Activated CD8-positive, alpha-beta memory T cell treated with anti-CD3 and anti-CD28 coated beads, Interleukin-2, amount 10 ng/mL, durations not matched to agents 7 days and 5 days (primary cell): Measurements from ENCODE around the gene RBMS1. TPM values are rescaled to one million over a fixed set of nuclear protein-coding genes. Genes with fewer than 3 reads are reported as not detected.
"Not testable (repeated sequence)": the region's sequence is repeated elsewhere in the genome, so short reads cannot be mapped to it uniquely, and the experiment has no call there.

Experiments used
- ATAC-seq: fragments of 150-1000 bp; cut with Tn5 transposase; one replicate; pipeline ENCODE4 v1.10.0; 2021; ENCODE audit warnings: moderate library complexity
- CTCF ChIA-PET: fragments of 350-600 bp; sonication (Branson Sonifier 250); formaldehyde crosslinking; loops from one replicate; lab custom pipeline; 2021; ENCODE audit warnings: antibody characterized with exemption; lab: Charles Lee
- DNase-seq: peaks from one replicate; pipeline ENCODE4 v3.0.0-alpha.2; 2020
- H3K27ac Mint-ChIP-seq: one replicate; pipeline ENCODE4 v1.8.0; 2021; ENCODE audit warnings: mild to moderate bottlenecking, mixed read lengths
- H3K27me3 Mint-ChIP-seq: one replicate; pipeline ENCODE4 v1.8.0; 2021; ENCODE audit warnings: mixed read lengths
- H3K36me3 Mint-ChIP-seq: one replicate; pipeline ENCODE4 v1.8.0; 2021; ENCODE audit warnings: mild to moderate bottlenecking, mixed read lengths
- H3K4me1 Mint-ChIP-seq: one replicate; pipeline ENCODE4 v1.8.0; 2021; ENCODE audit warnings: mixed read lengths
- H3K4me3 Mint-ChIP-seq: one replicate; pipeline ENCODE4 v1.8.0; 2021; ENCODE audit warnings: mild to moderate bottlenecking, moderate library complexity, mixed read lengths
- H3K9me3 Mint-ChIP-seq: one replicate; pipeline ENCODE4 v1.8.0; 2022; ENCODE audit warnings: low read depth, mixed read lengths
- total RNA-seq, 2 experiments: library from RNA; stranded (reverse); gene quantifications; one replicate each; pipeline ENCODE4 v1.2.3, GENCODE V29; 2021

RBMS1 gene
- total RNA-seq, 2 experiments from 2014 or later = 41.8 to 54.9 TPM

DNA sequence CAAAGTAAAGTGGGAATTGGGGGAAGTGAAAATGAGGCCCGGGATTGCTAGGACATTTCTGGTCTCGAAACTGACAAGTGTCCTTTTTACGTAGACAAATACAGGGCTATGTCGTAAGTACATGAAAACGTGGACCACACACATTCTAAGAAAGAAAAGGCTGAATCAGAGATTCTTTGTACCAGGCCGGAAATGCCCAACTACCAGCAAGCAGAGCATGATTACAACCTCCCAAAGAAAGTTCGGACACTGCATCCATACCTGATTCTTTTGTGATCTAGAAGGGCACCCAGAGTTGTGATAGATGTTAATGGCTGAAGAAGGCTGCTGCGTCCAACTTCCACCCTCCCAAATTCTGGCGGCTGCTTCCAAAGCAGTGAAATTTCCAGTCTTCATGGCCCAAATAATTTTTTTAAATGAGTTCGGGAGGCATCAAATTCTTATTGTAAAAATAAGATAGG, 1.7 kb downstream of the RBMS1 start:
- peaks cover 39% of the 10 kb centered on the region for H3K4me1 Mint-ChIP-seq
- peak overlapping the region; percentile 95 for H3K4me3 Mint-ChIP-seq
- CTCF ChIA-PET = interaction anchor here (0.7 to 2.1 kb wide), 4 partner anchors 63 to 88 kb away, joined by 3 to 8 read pairs (median 5); no protein-coding TSS in a partner anchor
- H3K36me3 Mint-ChIP-seq = peaks cover 2% of the 10 kb centered on the region
- H3K9me3 Mint-ChIP-seq = no peaks in the 10 kb centered on the region
- peak overlapping the region; percentile 92 for H3K27ac Mint-ChIP-seq
- ATAC-seq (no peak), DNase-seq (no peak)
- H3K27me3 Mint-ChIP-seq = peaks cover 20% of the 10 kb centered on the region

DNA sequence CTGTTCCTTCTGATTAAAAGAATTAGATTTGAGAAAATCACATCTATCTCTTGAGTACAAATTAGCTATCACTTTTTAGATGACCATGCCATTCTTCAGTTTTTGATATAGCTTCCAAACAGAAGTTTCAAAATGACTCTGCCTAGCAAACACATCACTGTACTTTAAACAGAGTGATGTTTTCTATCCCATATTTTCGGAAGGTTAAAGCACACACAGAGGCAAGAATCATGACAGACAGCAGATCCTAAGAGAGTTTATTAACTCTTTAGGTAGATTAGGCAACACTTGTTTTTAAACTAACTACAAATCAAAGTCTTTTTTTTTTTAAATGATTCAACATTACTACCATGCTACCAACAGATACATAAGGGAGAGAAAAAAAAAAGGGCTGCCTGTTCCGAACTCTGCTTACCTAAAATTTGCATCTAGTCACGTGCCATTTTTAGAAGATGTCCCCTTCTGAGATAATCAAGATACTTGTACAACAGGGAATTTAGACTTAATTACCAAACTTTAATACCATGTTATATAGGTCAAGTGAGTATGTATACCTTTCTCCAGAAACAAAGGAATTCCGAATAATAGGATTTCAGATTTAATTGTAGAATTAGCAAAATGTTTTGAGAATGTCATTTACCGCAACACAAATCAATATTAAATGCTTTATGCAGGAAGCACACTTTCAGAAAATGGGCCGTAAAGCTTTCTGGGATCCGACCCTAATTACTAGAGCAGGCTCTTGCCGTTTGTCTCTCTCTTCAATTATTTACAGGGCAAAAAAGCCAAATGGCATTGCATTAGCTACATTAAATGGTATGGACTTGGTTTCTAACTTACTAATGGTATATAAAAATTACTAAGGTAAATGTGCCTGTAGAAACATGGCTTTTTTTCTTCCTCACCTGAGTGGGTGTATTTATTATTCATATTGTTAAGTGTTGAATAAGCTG, 2.6 kb downstream of the RBMS1 start:
- H3K36me3 Mint-ChIP-seq = peaks cover 2% of the 10 kb centered on the region
- H3K27ac Mint-ChIP-seq = peak overlapping the region; percentile 20
- DNase-seq (no peak), ATAC-seq (no peak)
- peaks cover 43% of the 10 kb centered on the region for H3K4me1 Mint-ChIP-seq
- peak overlapping the region; percentile 5 for H3K4me3 Mint-ChIP-seq
- H3K27me3 Mint-ChIP-seq = peaks cover 13% of the 10 kb centered on the region
- H3K9me3 Mint-ChIP-seq = no peaks in the 10 kb centered on the region
- CTCF ChIA-PET = interaction anchor here (0.7 to 1.0 kb wide), 3 partner anchors 61 to 138 kb away, joined by 3 to 4 read pairs (median 4); no protein-coding TSS in a partner anchor

DNA sequence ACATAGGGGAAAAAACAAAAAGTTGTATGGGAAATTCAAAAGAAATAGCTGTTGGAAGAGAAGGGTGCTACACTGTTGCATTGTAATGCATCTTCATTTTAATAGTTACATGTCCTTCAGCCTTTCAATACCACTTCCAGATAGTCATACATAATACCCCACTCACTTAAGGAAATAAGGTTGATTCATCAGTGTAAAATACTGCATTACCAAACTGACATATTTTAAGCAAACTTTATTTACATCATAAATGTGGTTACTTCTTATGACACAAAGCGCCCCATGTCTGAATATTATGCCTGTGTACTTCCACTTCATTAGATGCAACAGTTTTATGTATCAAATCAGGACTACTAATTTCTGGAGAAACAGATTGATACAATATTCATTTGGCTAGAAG, 4.5 kb downstream of the RBMS1 start:
- CTCF ChIA-PET = interaction anchor here (0.5 kb wide), 1 partner anchor 458 kb away, joined by 3 read pairs; no protein-coding TSS in a partner anchor
- H3K27ac Mint-ChIP-seq = no peak overlapping the region

DNA sequence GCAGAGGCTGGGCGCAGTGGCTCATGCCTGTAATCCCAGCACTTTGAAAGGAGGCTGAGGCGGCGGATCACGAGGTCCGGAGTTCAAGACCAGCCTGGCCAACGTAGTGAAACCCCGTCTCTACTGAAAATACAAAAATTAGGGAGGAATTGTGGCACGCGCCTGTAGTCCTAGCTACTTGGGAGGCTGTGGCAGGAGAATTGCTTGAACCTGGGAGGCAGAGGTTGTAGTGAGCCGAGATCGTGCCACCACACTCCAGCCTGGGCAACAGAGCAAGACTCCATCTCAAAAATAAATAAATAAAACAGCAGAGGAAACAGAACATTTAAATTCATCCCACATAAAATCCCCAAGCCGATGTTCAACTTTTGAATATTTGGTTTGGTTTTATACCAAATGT, 5.3 kb downstream of the RBMS1 start:
- not testable (repeated sequence) for H3K36me3 Mint-ChIP-seq, DNase-seq, H3K4me3 Mint-ChIP-seq, H3K27ac Mint-ChIP-seq, H3K27me3 Mint-ChIP-seq, ATAC-seq, H3K9me3 Mint-ChIP-seq
- peaks cover 59% of the 10 kb centered on the region for H3K4me1 Mint-ChIP-seq
- CTCF ChIA-PET = interaction anchor here (0.5 to 1.4 kb wide), 2 partner anchors 165 to 459 kb away, joined by 3 read pairs; no protein-coding TSS in a partner anchor

More for the DNA sequence above, 4.5 kb downstream of the RBMS1 start:
- H3K36me3 Mint-ChIP-seq = peaks cover 2% of the 10 kb centered on the region
- no peak overlapping the region for H3K4me3 Mint-ChIP-seq
- no peak for DNase-seq
- H3K4me1 Mint-ChIP-seq = peaks cover 55% of the 10 kb centered on the region
- no peak for ATAC-seq
- H3K9me3 Mint-ChIP-seq = no peaks in the 10 kb centered on the region
- H3K27me3 Mint-ChIP-seq = no peaks in the 10 kb centered on the region

DNA sequence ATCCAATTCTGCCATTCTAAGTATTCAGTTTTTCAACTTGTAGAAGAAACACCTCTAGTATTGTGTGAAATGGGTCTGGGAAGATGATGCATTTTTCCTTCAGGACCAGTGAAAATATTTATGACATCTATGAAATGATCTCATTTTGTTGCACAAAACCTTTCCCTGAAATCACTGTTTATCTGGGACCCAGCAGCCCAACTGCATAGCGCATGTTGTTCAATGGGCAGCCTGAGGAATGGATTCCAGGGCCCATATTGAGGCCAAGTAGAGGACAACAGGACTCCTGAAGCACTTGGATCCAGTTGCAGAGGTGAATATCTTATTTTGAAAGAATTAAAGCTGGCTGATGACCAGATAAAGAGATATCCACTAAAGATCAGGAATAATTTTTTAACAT, 7.3 kb downstream of the RBMS1 start:
- peaks cover 61% of the 10 kb centered on the region for H3K4me1 Mint-ChIP-seq
- CTCF ChIA-PET = interaction anchor here (0.6 to 1.2 kb wide), 3 partner anchors 35 to 133 kb away, joined by 3 to 4 read pairs (median 3); no protein-coding TSS in a partner anchor
- H3K36me3 Mint-ChIP-seq = peaks cover 2% of the 10 kb centered on the region
- DNase-seq = no peak
- no peak for ATAC-seq
- no peaks in the 10 kb centered on the region for H3K27me3 Mint-ChIP-seq
- H3K4me3 Mint-ChIP-seq = no peak overlapping the region
- H3K9me3 Mint-ChIP-seq = no peaks in the 10 kb centered on the region
- H3K27ac Mint-ChIP-seq = no peak overlapping the region

DNA sequence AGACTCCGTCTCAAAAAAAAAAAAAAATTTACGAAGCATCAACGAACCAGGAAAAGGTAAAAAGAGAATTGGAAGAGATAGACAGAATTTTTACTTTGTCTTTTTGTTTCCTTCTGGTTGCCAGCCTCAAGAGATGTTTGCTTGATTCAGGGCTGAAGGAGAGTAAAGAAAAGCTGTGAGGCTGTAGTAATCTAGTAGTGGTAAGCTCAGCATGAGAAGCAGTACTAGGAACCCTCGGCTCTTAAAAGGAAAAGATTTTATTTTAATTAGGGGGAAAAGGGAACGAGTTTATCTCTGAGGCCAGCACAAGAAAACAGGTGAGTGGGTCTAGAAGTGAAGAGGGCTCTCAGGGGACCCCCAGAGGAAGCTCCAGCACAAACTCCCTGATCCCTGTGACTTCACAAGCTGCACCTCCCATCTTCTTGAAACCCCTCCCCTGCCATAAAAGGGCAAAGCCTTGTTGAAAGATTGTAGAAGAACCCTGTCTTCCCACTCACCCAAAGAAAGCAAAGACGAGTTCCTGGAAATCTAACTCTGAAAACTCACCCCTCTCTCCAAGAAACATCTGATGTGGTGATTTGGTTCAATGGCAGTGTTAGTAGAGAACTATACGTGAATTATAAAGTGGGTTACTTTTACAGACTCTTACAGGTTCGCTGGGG, 8.6 kb downstream of the RBMS1 start:
- peak overlapping the region; percentile 24 for H3K4me3 Mint-ChIP-seq
- H3K27ac Mint-ChIP-seq = peak overlapping the region; percentile 74
- no peaks in the 10 kb centered on the region for H3K27me3 Mint-ChIP-seq
- peaks cover 3% of the 10 kb centered on the region for H3K36me3 Mint-ChIP-seq
- ATAC-seq (peak; percentile 61), DNase-seq (peak; percentile 49)
- peaks cover 52% of the 10 kb centered on the region for H3K4me1 Mint-ChIP-seq
- CTCF ChIA-PET = interaction anchor here (1.2 kb wide), 1 partner anchor 56 kb away, joined by 3 read pairs; no protein-coding TSS in a partner anchor
- no peaks in the 10 kb centered on the region for H3K9me3 Mint-ChIP-seq

DNA sequence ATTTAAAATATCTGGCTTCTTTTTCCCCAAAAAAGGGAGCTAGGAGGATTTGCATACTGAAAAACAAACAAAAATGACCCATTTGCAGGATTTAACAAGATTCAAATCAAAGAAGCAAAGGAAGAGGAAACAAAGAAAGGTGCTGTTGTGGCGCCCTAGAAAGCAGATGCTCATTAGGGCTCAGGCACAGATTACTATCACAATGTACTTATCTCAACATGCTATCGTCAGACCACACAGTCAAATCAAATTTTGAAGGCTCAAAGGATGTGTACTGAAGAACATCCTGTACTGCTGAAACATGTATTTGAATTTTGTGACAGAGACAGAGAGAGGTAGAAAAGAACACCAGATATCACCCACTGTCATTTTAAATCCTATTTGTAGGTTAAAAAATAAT, 10.9 kb downstream of the RBMS1 start:
- peak overlapping the region; percentile 65 for H3K27ac Mint-ChIP-seq
- peaks cover 3% of the 10 kb centered on the region for H3K36me3 Mint-ChIP-seq
- DNase-seq (peak; percentile 50), ATAC-seq (peak; percentile 94)
- CTCF ChIA-PET = no interaction called here
- peaks cover 42% of the 10 kb centered on the region for H3K4me1 Mint-ChIP-seq
- H3K4me3 Mint-ChIP-seq = no peak overlapping the region
- H3K9me3 Mint-ChIP-seq = no peaks in the 10 kb centered on the region
- H3K27me3 Mint-ChIP-seq = no peaks in the 10 kb centered on the region

DNA sequence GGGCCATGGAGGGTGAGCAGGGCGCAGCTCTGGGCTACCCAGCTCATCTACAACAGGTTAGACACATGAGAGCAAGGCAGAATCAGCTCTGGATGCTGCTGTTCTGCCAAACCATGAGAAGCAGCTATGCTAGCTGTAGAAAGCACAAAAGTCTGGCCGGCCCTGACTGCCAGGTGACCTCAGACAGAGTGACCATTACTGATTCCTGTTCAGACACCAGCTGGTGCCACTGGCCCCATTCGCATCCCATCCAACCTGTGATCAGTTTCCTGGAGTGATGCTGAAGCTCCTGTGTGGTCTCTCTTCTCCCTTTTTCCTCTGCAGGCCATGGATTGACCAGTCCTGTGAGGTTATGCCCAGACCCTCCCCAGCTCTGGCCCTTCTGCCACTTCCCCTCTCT, 14.3 kb downstream of the RBMS1 start:
- H3K4me1 Mint-ChIP-seq = peaks cover 31% of the 10 kb centered on the region
- no peak overlapping the region for H3K4me3 Mint-ChIP-seq
- no peak for DNase-seq
- CTCF ChIA-PET = interaction anchor here (0.9 to 1.6 kb wide), 2 partner anchors 10 to 155 kb away, joined by 3 read pairs; no protein-coding TSS in a partner anchor
- no peak for ATAC-seq
- no peak overlapping the region for H3K27ac Mint-ChIP-seq
- no peaks in the 10 kb centered on the region for H3K9me3 Mint-ChIP-seq
- peaks cover 3% of the 10 kb centered on the region for H3K36me3 Mint-ChIP-seq
- no peaks in the 10 kb centered on the region for H3K27me3 Mint-ChIP-seq

DNA sequence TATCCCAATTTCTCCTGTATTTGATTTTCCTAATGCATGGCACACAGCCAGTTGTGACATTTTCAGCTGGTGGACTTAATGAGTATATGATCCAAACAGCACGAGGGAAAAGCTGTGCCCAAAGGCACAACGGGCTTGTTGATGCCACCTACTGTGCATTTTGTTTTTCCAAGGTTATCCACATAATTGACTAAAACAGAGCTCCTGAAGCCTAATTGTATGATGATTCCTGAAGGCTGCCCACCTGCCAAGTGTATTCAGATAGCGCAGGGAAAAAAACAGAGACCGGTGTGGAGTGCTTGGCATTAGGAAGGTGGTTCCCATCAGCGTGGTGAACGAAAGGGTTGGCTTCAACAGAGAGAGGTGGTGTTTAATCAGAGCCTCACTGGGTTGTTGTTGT, 14.9 kb downstream of the RBMS1 start:
- Mint-ChIP-seq H3K36me3 (peaks cover 3% of the 10 kb centered on the region), H3K27me3 (no peaks in the 10 kb centered on the region), H3K9me3 (no peaks in the 10 kb centered on the region), H3K27ac (no peak overlapping the region), H3K4me1 (peaks cover 31% of the 10 kb centered on the region), H3K4me3 (no peak overlapping the region)
- DNase-seq = no peak
- CTCF ChIA-PET = interaction anchor here (0.9 to 1.6 kb wide), 3 partner anchors 11 to 155 kb away, joined by 3 read pairs; no protein-coding TSS in a partner anchor
- ATAC-seq = no peak

DNA sequence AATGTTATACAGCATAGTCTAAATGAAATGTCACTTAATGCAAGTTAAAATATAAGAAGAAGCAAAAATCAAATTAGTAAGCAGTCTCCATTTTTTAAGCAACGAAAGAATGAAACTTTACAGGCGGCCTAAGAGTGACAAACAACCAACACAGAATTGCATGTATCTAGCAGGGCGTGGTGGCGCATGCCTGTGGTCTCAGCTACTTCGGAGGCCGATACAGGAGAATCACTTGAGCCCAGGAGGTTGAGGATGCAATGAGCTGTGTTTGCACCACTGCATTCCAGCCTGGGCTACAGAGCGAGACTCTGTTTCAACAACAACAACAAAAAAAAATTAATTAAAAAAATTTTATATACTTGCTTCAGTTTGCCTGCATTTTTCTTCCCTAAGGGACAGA, 16.6 kb downstream of the RBMS1 start:
- ATAC-seq (no peak), DNase-seq (no peak)
- CTCF ChIA-PET = interaction anchor here (1.1 kb wide), 1 partner anchor 65 kb away, joined by 3 read pairs; no protein-coding TSS in a partner anchor
- Mint-ChIP-seq H3K4me1 (peaks cover 30% of the 10 kb centered on the region), H3K4me3 (no peak overlapping the region), H3K27ac (no peak overlapping the region), H3K36me3 (peaks cover 3% of the 10 kb centered on the region), H3K9me3 (no peaks in the 10 kb centered on the region), H3K27me3 (no peaks in the 10 kb centered on the region)

DNA sequence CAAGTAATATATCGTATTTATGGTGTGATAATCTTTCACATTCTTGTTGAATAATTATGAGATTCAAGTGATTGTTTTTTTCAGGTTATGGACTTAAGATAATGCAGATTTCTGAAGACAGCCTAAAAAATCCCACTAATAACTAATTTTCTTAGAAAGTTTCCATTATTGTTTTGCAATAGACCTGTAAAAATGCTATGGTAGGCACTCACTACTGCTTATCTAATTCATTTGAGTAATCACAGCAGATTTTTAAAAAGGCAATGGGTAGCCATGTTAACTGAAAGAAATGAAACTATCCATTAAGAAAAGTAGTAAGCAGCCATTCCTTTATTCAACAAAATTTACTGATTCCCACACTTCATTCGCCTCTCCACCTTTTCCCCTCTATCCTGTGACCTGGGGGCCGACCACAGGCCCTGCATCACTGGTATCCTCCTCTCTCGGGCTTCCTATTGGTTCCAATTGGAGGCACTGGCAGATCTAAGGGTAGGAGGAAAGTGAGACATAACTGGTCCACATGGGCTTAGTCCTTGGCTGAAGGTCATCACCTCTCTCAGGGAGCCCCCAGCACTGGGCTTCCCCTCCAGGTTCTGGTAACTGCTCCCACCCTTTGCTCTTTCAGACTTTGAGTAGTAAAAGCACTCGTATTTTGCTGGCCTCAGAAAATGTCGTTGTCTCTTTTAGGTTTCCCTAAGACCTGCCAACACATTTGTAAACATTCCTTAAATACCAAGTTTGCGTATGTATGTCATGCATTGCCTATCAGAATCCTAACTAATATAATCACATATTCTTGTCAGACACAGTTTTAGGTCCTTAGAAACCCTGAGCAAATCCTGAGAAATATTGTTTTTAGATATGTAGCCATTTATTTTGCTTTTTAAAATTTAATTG, 18.5 kb downstream of the RBMS1 start:
- no peak for DNase-seq
- no peak overlapping the region for H3K4me3 Mint-ChIP-seq
- ATAC-seq = no peak
- no peaks in the 10 kb centered on the region for H3K36me3 Mint-ChIP-seq
- peaks cover 36% of the 10 kb centered on the region for H3K4me1 Mint-ChIP-seq
- CTCF ChIA-PET = no interaction called here
- H3K9me3 Mint-ChIP-seq = no peaks in the 10 kb centered on the region
- H3K27me3 Mint-ChIP-seq = no peaks in the 10 kb centered on the region
- H3K27ac Mint-ChIP-seq = no peak overlapping the region

DNA sequence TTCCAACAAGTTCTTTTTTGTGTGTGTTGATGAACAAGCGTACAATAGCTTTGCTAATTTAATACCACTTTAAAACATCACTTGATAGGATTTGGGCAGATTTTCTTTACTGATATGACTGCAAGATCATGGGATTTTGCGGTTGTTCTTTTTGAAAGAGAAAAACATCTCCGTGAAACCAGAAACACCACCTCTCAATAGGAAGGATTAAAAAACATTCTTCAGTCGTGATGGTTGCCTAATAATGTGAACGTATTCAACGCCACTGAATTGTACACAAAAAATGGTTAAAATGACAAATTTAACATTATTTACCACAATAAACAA, 19.3 kb downstream of the RBMS1 start:
- CTCF ChIA-PET = interaction anchor here (0.6 kb wide), 1 partner anchor 869 kb away, joined by 4 read pairs; no protein-coding TSS in a partner anchor
- no peak for ATAC-seq

More for the DNA sequence above, 19.3 kb downstream of the RBMS1 start:
- peak overlapping the region; percentile 62 for H3K27ac Mint-ChIP-seq
- no peak for DNase-seq
- H3K36me3 Mint-ChIP-seq = no peaks in the 10 kb centered on the region
- no peaks in the 10 kb centered on the region for H3K9me3 Mint-ChIP-seq
- peak overlapping the region; percentile 35 for H3K4me3 Mint-ChIP-seq
- peaks cover 36% of the 10 kb centered on the region for H3K4me1 Mint-ChIP-seq
- no peaks in the 10 kb centered on the region for H3K27me3 Mint-ChIP-seq
